OCI-LY7 (cell line): ENCODE data around the gene NEAT1. TPM values are rescaled to one million over a fixed set of nuclear protein-coding genes. Genes with fewer than 3 reads are reported as not detected.
A peak's percentile ranks its signal among the peaks of the same experiment; 100 is the strongest.

ENCODE experiments used
- BruUV-seq: library from RNA; stranded (reverse); fragments of 400-500 nt; replicated peaks from 2 replicates; lab custom pipeline; 2021; lab: Mats Ljungman, UMichigan
- CTCF ChIA-PET: fragments of 300-600 bp; sonication (Branson Sonifier 250); formaldehyde crosslinking; loops from one replicate; lab custom pipeline; 2022; ENCODE audit warnings: antibody characterized with exemption; ENCODE audit not compliant: unreplicated experiment; lab: Charles Lee
- POLR2A ChIA-PET: fragments of 300-600 bp; sonication (Branson Sonifier 250); formaldehyde crosslinking; loops from one replicate; lab custom pipeline; 2022; ENCODE audit warnings: antibody characterized with exemption; lab: Charles Lee
- DNase-seq: peaks from one replicate; pipeline ENCODE4 v3.0.0-alpha.2; 2015; ENCODE audit warnings: low spot score
- H2AFZ ChIP-seq: fragments of 200-600 bp; sonication (generic), shearing (Covaris generic); 2 replicates; pipeline ENCODE4 v1.6.1; 2014; ENCODE audit warnings: mild to moderate bottlenecking, antibody characterized with exemption, low read length, moderate library complexity
- H3K27ac ChIP-seq: fragments of 200-600 bp; sonication (generic); 2 replicates; pipeline ENCODE4 v1.5.1; 2014; ENCODE audit warnings: mixed run types, low read depth, mild to moderate bottlenecking, moderate library complexity, low read length, inconsistent platforms; ENCODE audit not compliant: poor library complexity, severe bottlenecking
- H3K36me3 ChIP-seq: fragments of 200-600 bp; sonication (generic); 2 replicates; pipeline ENCODE4 v1.6.1; 2014; ENCODE audit warnings: mild to moderate bottlenecking, antibody characterized with exemption, low read length, moderate library complexity, mixed read lengths; ENCODE audit not compliant: insufficient read depth
- H3K4me1 ChIP-seq: fragments of 200-600 bp; sonication (generic); 2 replicates; pipeline ENCODE4 v1.5.1; 2014; ENCODE audit warnings: mild to moderate bottlenecking, low read length; ENCODE audit not compliant: insufficient read depth, poor library complexity, severe bottlenecking
- H3K4me2 ChIP-seq: fragments of 200-600 bp; sonication (generic); 2 replicates; pipeline ENCODE4 v1.6.1; 2014; ENCODE audit warnings: mild to moderate bottlenecking, low read length
- H3K4me3 ChIP-seq: fragments of 200-600 bp; sonication (generic); 2 replicates; pipeline ENCODE4 v1.5.1; 2014; ENCODE audit warnings: mild to moderate bottlenecking, low read depth, low read length; ENCODE audit not compliant: poor library complexity, severe bottlenecking
- H3K79me2 ChIP-seq: fragments of 200-600 bp; sonication (generic); 2 replicates; pipeline ENCODE4 v1.6.1; 2016; ENCODE audit warnings: low read depth, mild to moderate bottlenecking, low read length, moderate library complexity, mixed read lengths; ENCODE audit not compliant: insufficient read depth
- H3K9me2 ChIP-seq: fragments of 200-600 bp; sonication (generic); 2 replicates; pipeline ENCODE4 v1.6.1; 2016; ENCODE audit warnings: mild to moderate bottlenecking, low read length, mixed read lengths; ENCODE audit not compliant: insufficient read depth
- H3K9me3 ChIP-seq: fragments of 200-600 bp; sonication (generic); 2 replicates; pipeline ENCODE4 v1.6.1; 2014; ENCODE audit warnings: mild to moderate bottlenecking, mixed run types, low read length, mixed read lengths
- H4K20me1 ChIP-seq: fragments of 200-600 bp; sonication (generic); 2 replicates; pipeline ENCODE4 v1.6.1; 2014; ENCODE audit warnings: mild to moderate bottlenecking, antibody characterized with exemption, low read length, moderate library complexity, mixed read lengths; ENCODE audit not compliant: insufficient read depth
- EZH2phosphoT487 ChIP-seq: fragments of 200-600 bp; sonication (generic); IDR thresholded peaks from 2 replicates; pipeline ENCODE4 v1.6.1; 2018; ENCODE audit warnings: low read depth, borderline replicate concordance, mild to moderate bottlenecking, mixed run types, antibody characterized with exemption, low read length, moderate library complexity, mixed read lengths
- intact Hi-C: fragments of 100-400 bp; cut with micrococcal nuclease; formaldehyde crosslinking; loops from one replicate; pipeline ENCODE4 v1.10.0; 2022; ENCODE audit not compliant: unreplicated experiment
- total RNA-seq, 2 experiments: library from RNA; depleted of rRNA in 1 of 2; stranded (reverse); fragments of >200 nt in 1 of 2; shearing (Covaris generic) in 1 of 2; gene quantifications; 2 replicates each; pipeline ENCODE4 v1.2.3, GENCODE V29; 2014 to 2022
- TF ChIP-seq, protein P1 (sequence below): fragments of 200-600 bp; sonication (generic); conservative IDR thresholded peaks from 2 replicates; pipeline ENCODE4 v1.5.1; 2014; ENCODE audit warnings: mild to moderate bottlenecking, antibody characterized with exemption, low read length, moderate library complexity, mixed read lengths

Gene NEAT1
- total RNA-seq, 2 experiments from 2014 or later = 30.1 to 440 TPM

DNA sequence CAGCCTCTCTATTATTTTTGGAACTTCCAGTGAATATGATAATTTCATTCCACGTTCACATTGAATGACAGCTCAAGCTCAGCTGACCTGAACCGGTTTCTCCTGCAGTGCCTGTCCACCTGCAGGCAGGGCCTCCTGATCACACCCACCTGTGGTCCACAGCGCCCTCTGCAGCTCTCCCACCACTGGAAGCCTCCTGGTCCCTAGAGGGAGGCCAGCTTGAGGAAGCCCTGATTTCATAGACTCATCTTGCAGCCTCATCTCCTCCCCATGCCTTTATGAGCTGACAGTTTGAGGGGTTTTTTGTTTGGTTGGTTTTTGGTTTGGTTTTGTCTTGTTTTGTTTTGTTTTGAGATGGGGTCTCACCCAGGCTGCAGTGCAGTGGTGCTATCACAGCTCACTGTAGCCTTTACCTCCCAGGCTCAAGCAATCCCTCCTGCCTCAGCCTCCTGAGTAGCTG is 46.3 kb downstream of the NEAT1 start:
- intact Hi-C loops = loop anchor here (1.0 kb wide), 3 partner anchors 53 to 103 kb away; partner anchors contain the start of gene SLC25A45
- H3K4me2 ChIP-seq = peak overlapping the region; percentile 0; the same call in 1 of the 2 replicates

DNA sequence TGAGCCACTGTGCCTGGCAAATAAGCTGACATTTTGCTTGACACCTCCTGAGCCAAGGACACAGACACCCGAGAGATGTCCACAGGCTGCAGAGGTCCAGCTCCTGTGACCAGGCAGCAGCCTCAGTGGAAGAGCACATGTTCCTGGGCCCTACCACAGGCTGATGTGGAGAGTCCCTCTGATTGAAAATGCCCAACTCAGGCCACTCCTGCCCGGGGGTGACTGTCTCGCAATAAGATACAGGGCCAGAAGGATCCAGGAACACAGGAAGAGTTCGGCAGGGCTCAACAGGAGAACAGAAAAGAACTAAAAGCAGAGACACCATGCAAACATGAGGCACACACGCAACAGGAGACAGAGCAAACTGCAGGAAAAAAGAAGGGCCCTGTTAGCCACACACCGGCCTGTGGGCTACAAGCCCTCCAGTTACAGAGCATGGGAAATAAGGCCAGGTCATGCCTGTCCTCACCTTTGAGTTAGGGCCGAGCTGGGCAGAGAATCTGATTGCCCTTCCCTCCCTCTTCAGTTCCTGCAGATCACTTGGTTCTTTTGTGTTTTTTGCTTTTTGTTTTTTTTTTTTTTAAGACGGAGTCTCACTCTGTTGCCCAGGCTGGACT is 47.9 kb downstream of the NEAT1 start:
- Histone ChIP-seq H3K9me2 (no peaks in the 10 kb centered on the region), H3K4me2 (0 out of 2 replicates have a peak overlapping the region, but pooled peaks have one; percentile 14), H3K9me3 (no peaks in the 10 kb centered on the region), H4K20me1 (no peaks in the 10 kb centered on the region), H3K36me3 (no peaks in the 10 kb centered on the region), H3K79me2 (peaks cover 5% of the 10 kb centered on the region; the same call in 1 of the 2 replicates), H3K4me3 (no peak overlapping the region), H3K4me1 (peaks cover 36% of the 10 kb centered on the region), H2AFZ (no peak overlapping the region), H3K27ac (no peak overlapping the region)
- TF ChIP-seq, protein P1, sequence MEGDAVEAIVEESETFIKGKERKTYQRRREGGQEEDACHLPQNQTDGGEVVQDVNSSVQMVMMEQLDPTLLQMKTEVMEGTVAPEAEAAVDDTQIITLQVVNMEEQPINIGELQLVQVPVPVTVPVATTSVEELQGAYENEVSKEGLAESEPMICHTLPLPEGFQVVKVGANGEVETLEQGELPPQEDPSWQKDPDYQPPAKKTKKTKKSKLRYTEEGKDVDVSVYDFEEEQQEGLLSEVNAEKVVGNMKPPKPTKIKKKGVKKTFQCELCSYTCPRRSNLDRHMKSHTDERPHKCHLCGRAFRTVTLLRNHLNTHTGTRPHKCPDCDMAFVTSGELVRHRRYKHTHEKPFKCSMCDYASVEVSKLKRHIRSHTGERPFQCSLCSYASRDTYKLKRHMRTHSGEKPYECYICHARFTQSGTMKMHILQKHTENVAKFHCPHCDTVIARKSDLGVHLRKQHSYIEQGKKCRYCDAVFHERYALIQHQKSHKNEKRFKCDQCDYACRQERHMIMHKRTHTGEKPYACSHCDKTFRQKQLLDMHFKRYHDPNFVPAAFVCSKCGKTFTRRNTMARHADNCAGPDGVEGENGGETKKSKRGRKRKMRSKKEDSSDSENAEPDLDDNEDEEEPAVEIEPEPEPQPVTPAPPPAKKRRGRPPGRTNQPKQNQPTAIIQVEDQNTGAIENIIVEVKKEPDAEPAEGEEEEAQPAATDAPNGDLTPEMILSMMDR = no peak
- TF ChIP-seq EZH2phosphoT487 = no peak
- CTCF ChIA-PET = interaction anchor here (0.7 to 1.4 kb wide), 2 partner anchors 28 to 50 kb away, joined by 3 to 4 read pairs; partner anchors contain the start of gene MALAT1
- no TSS peak for BruUV-seq
- POLR2A ChIA-PET = interaction anchor here (0.5 to 1.0 kb wide), 2 partner anchors 11 to 28 kb away, joined by 3 read pairs; no protein-coding TSS in a partner anchor
- DNase-seq = no peak
- intact Hi-C loops = loop anchor here (1.0 kb wide), 1 partner anchor 40 kb away; no protein-coding TSS in a partner anchor

More for the DNA sequence above, 46.3 kb downstream of the NEAT1 start:
- Histone ChIP-seq H3K79me2 (peaks cover 5% of the 10 kb centered on the region; the same call in 1 of the 2 replicates), H3K9me2 (no peaks in the 10 kb centered on the region), H3K9me3 (no peaks in the 10 kb centered on the region), H2AFZ (no peak overlapping the region), H3K4me1 (peaks cover 40% of the 10 kb centered on the region), H3K36me3 (no peaks in the 10 kb centered on the region), H3K27ac (no peak overlapping the region), H3K4me3 (no peak overlapping the region), H4K20me1 (no peaks in the 10 kb centered on the region)
- no TSS peak for BruUV-seq
- DNase-seq = peak; percentile 83
- ChIA-PET CTCF (interaction anchor here (0.6 to 1.2 kb wide), 6 partner anchors 9 to 56 kb away, joined by 3 to 6 read pairs (median 4); no protein-coding TSS in a partner anchor), POLR2A (interaction anchor here (0.5 to 1.2 kb wide), 8 partner anchors 8 to 44 kb away, joined by 3 to 5 read pairs (median 4); no protein-coding TSS in a partner anchor)
- TF ChIP-seq EZH2phosphoT487 = no peak
- TF ChIP-seq, protein P1 = peak; percentile 89
